Measurements from ENCODE around the gene CCND1.

The CCND1 gene

GRCh38 chr11:69601011-69601975, 39.7 kb upstream of the CCND1 start:
- Histone ChIP-seq H3K4me3 (ENCODE audit: severe bottlenecking) (no peak overlapping the region), H3K27me3 (ENCODE audit: insufficient read depth, poor library complexity, severe bottlenecking) (no peaks in the 10 kb centered on the region)

GRCh38 chr11:69603111-69603836, 37.7 kb upstream of the CCND1 start:
- no peaks in the 10 kb centered on the region for H3K9me3 ChIP-seq (ENCODE audit: severe bottlenecking)
- H3K4me1 ChIP-seq (ENCODE audit: insufficient read depth, poor library complexity, severe bottlenecking): peaks cover 8% of the 10 kb centered on the region
- H3K27me3 ChIP-seq (ENCODE audit: insufficient read depth, poor library complexity, severe bottlenecking): no peaks in the 10 kb centered on the region
- DNase-seq (ENCODE audit: low spot score): no peak
- no peak for TF ChIP-seq CTCF (IDR thresholded peaks at IDR 0.05; ENCODE audit: poor library complexity, severe bottlenecking)
- no peaks in the 10 kb centered on the region for H3K36me3 ChIP-seq (ENCODE audit: low read depth)
- no peak overlapping the region for H3K27ac ChIP-seq (ENCODE audit: poor library complexity, severe bottlenecking)
- no peak overlapping the region for H3K4me3 ChIP-seq (ENCODE audit: severe bottlenecking)
- no peak for ATAC-seq (ENCODE audit: low read depth)

More at GRCh38 chr11:69601011-69601975, 39.7 kb upstream of the CCND1 start:
- Histone ChIP-seq H3K27ac (ENCODE audit: poor library complexity, severe bottlenecking) (no peak overlapping the region), H3K9me3 (ENCODE audit: severe bottlenecking) (no peaks in the 10 kb centered on the region), H3K36me3 (ENCODE audit: low read depth) (no peaks in the 10 kb centered on the region), H3K4me1 (ENCODE audit: insufficient read depth, poor library complexity, severe bottlenecking) (peaks cover 8% of the 10 kb centered on the region)
- ATAC-seq (ENCODE audit: low read depth): no peak
- no peak for TF ChIP-seq CTCF (IDR thresholded peaks at IDR 0.05; ENCODE audit: poor library complexity, severe bottlenecking)
- no peak for DNase-seq (ENCODE audit: low spot score)

- DNase-seq (ENCODE audit: low spot score): no peak
- no peak for ATAC-seq (ENCODE audit: low read depth)
- Histone ChIP-seq H3K36me3 (ENCODE audit: low read depth) (no peaks in the 10 kb centered on the region), H3K4me1 (ENCODE audit: insufficient read depth, poor library complexity, severe bottlenecking) (peaks cover 7% of the 10 kb centered on the region), H3K9me3 (ENCODE audit: severe bottlenecking) (no peaks in the 10 kb centered on the region), H3K4me3 (ENCODE audit: severe bottlenecking) (no peak overlapping the region), H3K27me3 (ENCODE audit: insufficient read depth, poor library complexity, severe bottlenecking) (no peaks in the 10 kb centered on the region), H3K27ac (ENCODE audit: poor library complexity, severe bottlenecking) (no peak overlapping the region)
- no peak for TF ChIP-seq CTCF (IDR thresholded peaks at IDR 0.05; ENCODE audit: poor library complexity, severe bottlenecking)
Observed at GRCh38 chr11:69604055-69604454, 36.9 kb upstream of the CCND1 start.

DNA sequence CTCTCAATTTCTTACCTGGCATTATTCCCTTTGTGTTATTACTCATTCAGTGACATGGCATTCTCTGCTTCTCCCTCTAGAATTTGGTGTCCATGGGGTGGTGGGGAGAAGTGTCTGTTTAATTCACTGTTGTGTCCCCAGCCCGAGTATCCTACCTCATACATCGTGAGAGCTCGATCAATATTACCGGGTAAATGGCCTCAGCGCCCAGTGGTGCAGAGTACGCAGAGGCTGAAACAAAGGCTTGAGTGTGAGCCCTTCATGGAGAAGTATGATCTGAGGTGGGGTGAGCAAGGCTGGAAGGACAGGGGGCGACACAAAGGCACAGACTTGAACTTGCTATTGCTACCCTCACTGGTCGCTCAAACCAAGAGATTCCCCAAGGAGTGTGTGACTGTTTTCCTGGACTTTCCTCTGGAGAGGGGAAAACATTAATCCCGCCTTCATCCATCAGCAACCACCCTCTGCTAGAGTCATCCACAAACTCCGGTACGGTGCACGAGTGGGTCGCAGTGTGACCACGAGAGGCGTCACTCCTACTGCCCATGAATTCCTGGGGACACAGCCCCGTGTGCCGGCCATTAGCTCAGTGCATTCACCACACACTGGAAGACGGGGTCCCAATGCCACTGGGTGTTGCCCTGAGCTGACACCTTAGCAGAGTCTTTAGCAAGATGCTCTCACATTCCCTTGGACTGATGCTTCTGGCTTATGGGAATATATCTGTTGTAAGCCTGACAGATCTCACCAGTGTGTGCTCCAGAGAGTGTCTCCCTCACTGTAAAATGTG, 35.0 kb upstream of the CCND1 start:
- no peaks in the 10 kb centered on the region for H3K27me3 ChIP-seq (ENCODE audit: insufficient read depth, poor library complexity, severe bottlenecking)
- peaks cover 5% of the 10 kb centered on the region for H3K9me3 ChIP-seq (ENCODE audit: severe bottlenecking)
- H3K36me3 ChIP-seq (ENCODE audit: low read depth): no peaks in the 10 kb centered on the region
- TF ChIP-seq CTCF (IDR thresholded peaks at IDR 0.05; ENCODE audit: poor library complexity, severe bottlenecking): no peak
- no peak for DNase-seq (ENCODE audit: low spot score)
- no peak overlapping the region for H3K4me3 ChIP-seq (ENCODE audit: severe bottlenecking)
- no peak for ATAC-seq (ENCODE audit: low read depth)
- no peaks in the 10 kb centered on the region for H3K4me1 ChIP-seq (ENCODE audit: insufficient read depth, poor library complexity, severe bottlenecking)
- H3K27ac ChIP-seq (ENCODE audit: poor library complexity, severe bottlenecking): no peak overlapping the region
